ENCODE measurements around the gene LCORL.
"Not testable (repeated sequence)": the region's sequence is repeated elsewhere in the genome, so short reads cannot be mapped to it uniquely, and the experiment has no call there.

The LCORL gene

DNA sequence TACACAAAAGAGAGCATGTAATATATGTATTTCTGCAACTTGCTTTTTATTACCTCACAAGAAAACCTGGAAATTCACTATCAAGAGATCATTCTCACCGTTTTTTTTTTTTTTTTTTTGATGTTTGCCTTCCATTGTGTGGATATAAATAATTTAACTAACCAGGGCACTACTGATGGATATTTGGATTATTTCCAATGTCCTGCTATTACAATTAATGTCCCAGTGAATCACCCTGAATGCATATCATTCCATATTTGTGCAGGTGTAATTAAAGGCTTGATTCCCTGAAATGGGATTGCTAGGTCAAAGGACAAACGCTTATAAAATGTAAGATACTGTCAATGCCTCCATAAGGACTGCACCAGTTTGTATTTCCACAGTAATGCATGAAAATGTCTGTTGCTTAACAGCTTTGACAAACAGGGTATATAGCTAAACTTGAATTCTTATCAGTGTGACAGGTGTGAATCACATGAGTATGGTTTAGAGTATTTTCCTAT lies 123.0 kb downstream of the LCORL start:
- Histone ChIP-seq H3K27me3 (ENCODE audit: insufficient read depth, low read length) (no peaks in the 10 kb centered on the region), H3K4me1 (ENCODE audit: insufficient read depth, low read length) (no peaks in the 10 kb centered on the region), H3K9me3 (ENCODE audit: low read length) (no peaks in the 10 kb centered on the region), H3K4me3 (ENCODE audit: low read length) (no peak overlapping the region), H2AFZ (ENCODE audit: low read depth, low read length) (no peak overlapping the region), H3K36me3 (ENCODE audit: insufficient read depth, low read length) (peaks cover 10% of the 10 kb centered on the region)

GRCh38 chr4:17895481-17895880 lies 126.1 kb downstream of the LCORL start:
- Histone ChIP-seq H3K4me3 (ENCODE audit: low read length) (no peak overlapping the region), H2AFZ (ENCODE audit: low read depth, low read length) (no peak overlapping the region), H3K9me3 (ENCODE audit: low read length) (no peaks in the 10 kb centered on the region), H3K27me3 (ENCODE audit: insufficient read depth, low read length) (no peaks in the 10 kb centered on the region), H3K36me3 (ENCODE audit: insufficient read depth, low read length) (peaks cover 10% of the 10 kb centered on the region), H3K4me1 (ENCODE audit: insufficient read depth, low read length) (no peaks in the 10 kb centered on the region)

- Histone ChIP-seq H2AFZ (ENCODE audit: low read depth, low read length) (no peak overlapping the region), H3K36me3 (ENCODE audit: insufficient read depth, low read length) (peaks cover 10% of the 10 kb centered on the region), H3K4me3 (ENCODE audit: low read length) (no peak overlapping the region), H3K9me3 (ENCODE audit: low read length) (no peaks in the 10 kb centered on the region), H3K27me3 (ENCODE audit: insufficient read depth, low read length) (no peaks in the 10 kb centered on the region), H3K4me1 (ENCODE audit: insufficient read depth, low read length) (peaks cover 2% of the 10 kb centered on the region)
Observed at GRCh38 chr4:17894421-17894820, 127.1 kb downstream of the LCORL start.

DNA sequence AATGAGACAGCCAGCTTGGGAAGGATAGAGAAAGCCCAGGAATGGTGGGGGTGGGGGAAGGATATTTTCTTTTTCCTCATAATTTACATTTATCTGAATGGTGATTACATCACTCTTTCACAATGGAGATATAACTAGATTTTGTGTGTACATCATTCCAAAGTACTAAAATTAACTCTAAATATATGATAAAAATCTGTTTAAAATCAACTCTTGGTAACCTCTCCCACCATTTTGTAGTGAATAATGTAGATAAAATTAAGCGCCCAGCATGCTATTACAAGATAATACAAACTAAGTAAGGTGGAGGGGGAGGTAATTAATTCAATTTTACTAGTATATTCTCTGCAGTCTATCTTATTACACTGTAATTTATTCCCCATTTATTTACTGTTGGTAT lies 131.9 kb downstream of the LCORL start:
- Histone ChIP-seq H3K27me3 (ENCODE audit: insufficient read depth, low read length) (no peaks in the 10 kb centered on the region), H2AFZ (ENCODE audit: low read depth, low read length) (no peak overlapping the region), H3K4me1 (ENCODE audit: insufficient read depth, low read length) (peaks cover 3% of the 10 kb centered on the region), H3K36me3 (ENCODE audit: insufficient read depth, low read length) (peaks cover 8% of the 10 kb centered on the region), H3K9me3 (ENCODE audit: low read length) (no peaks in the 10 kb centered on the region), H3K4me3 (ENCODE audit: low read length) (no peak overlapping the region)

GRCh38 chr4:17884511-17884910 lies 137.0 kb downstream of the LCORL start:
- Histone ChIP-seq H3K27me3 (ENCODE audit: insufficient read depth, low read length) (no peaks in the 10 kb centered on the region), H3K4me3 (ENCODE audit: low read length) (no peak overlapping the region), H3K9me3 (ENCODE audit: low read length) (no peaks in the 10 kb centered on the region), H2AFZ (ENCODE audit: low read depth, low read length) (no peak overlapping the region), H3K36me3 (ENCODE audit: insufficient read depth, low read length) (peaks cover 17% of the 10 kb centered on the region), H3K4me1 (ENCODE audit: insufficient read depth, low read length) (peaks cover 2% of the 10 kb centered on the region)

GRCh38 chr4:17884063-17884462 lies 137.5 kb downstream of the LCORL start:
- Histone ChIP-seq H3K4me3 (ENCODE audit: low read length) (no peak overlapping the region), H3K27me3 (ENCODE audit: insufficient read depth, low read length) (no peaks in the 10 kb centered on the region), H3K36me3 (ENCODE audit: insufficient read depth, low read length) (peaks cover 17% of the 10 kb centered on the region), H3K4me1 (ENCODE audit: insufficient read depth, low read length) (no peaks in the 10 kb centered on the region), H2AFZ (ENCODE audit: low read depth, low read length) (no peak overlapping the region), H3K9me3 (ENCODE audit: low read length) (no peaks in the 10 kb centered on the region)

GRCh38 chr4:17877661-17878060 lies 143.9 kb downstream of the LCORL start:
- peaks cover 7% of the 10 kb centered on the region for H3K36me3 ChIP-seq (ENCODE audit: insufficient read depth, low read length)
- H3K4me3 ChIP-seq (ENCODE audit: low read length), result no peak overlapping the region
- H3K9me3 ChIP-seq (ENCODE audit: low read length), result no peaks in the 10 kb centered on the region
- H2AFZ ChIP-seq (ENCODE audit: low read depth, low read length), result no peak overlapping the region
- H3K4me1 ChIP-seq (ENCODE audit: insufficient read depth, low read length), result no peaks in the 10 kb centered on the region
- no peaks in the 10 kb centered on the region for H3K27me3 ChIP-seq (ENCODE audit: insufficient read depth, low read length)

DNA sequence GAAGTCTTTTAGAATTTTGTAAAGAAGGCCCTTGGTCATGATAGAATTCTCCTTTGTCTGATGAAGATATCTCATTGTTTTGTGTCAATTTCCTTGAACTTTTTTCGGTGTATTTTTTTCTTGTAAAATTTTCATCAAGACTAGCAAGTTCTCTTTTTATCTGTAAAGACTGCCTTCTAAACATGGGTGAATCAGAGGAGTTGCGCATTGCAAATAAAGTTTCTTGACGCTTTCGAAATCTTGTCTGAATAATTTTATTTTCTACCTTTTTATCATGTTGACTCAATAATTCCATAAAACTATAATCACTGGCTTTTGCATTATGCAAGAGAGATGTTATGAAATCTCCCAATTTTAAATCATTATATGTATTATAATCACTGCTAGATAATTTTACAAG lies 144.6 kb downstream of the LCORL start:
- Histone ChIP-seq H3K27me3 (ENCODE audit: insufficient read depth, low read length) (no peaks in the 10 kb centered on the region), H3K9me3 (ENCODE audit: low read length) (no peaks in the 10 kb centered on the region), H3K4me3 (ENCODE audit: low read length) (no peak overlapping the region), H3K4me1 (ENCODE audit: insufficient read depth, low read length) (no peaks in the 10 kb centered on the region), H3K36me3 (ENCODE audit: insufficient read depth, low read length) (peaks cover 7% of the 10 kb centered on the region), H2AFZ (ENCODE audit: low read depth, low read length) (no peak overlapping the region)

- no peak overlapping the region for H2AFZ ChIP-seq (ENCODE audit: low read depth, low read length)
- H3K27me3 ChIP-seq (ENCODE audit: insufficient read depth, low read length), result no peaks in the 10 kb centered on the region
- H3K4me1 ChIP-seq (ENCODE audit: insufficient read depth, low read length), result no peaks in the 10 kb centered on the region
- no peaks in the 10 kb centered on the region for H3K9me3 ChIP-seq (ENCODE audit: low read length)
- H3K36me3 ChIP-seq (ENCODE audit: insufficient read depth, low read length), result peaks cover 9% of the 10 kb centered on the region
- no peak overlapping the region for H3K4me3 ChIP-seq (ENCODE audit: low read length)
Observed at GRCh38 chr4:17875402-17876070, 146.0 kb downstream of the LCORL start.

GRCh38 chr4:17869327-17869726 lies 152.2 kb downstream of the LCORL start:
- no peaks in the 10 kb centered on the region for H3K27me3 ChIP-seq (ENCODE audit: insufficient read depth, low read length)
- H3K36me3 ChIP-seq (ENCODE audit: insufficient read depth, low read length), result peaks cover 2% of the 10 kb centered on the region
- no peak overlapping the region for H2AFZ ChIP-seq (ENCODE audit: low read depth, low read length)
- H3K9me3 ChIP-seq (ENCODE audit: low read length), result no peaks in the 10 kb centered on the region
- H3K4me3 ChIP-seq (ENCODE audit: low read length), result no peak overlapping the region
- peaks cover 9% of the 10 kb centered on the region for H3K4me1 ChIP-seq (ENCODE audit: insufficient read depth, low read length)

GRCh38 chr4:17867276-17867675 lies 154.3 kb downstream of the LCORL start:
- H3K27me3 ChIP-seq (ENCODE audit: insufficient read depth, low read length), result no peaks in the 10 kb centered on the region
- peaks cover 9% of the 10 kb centered on the region for H3K4me1 ChIP-seq (ENCODE audit: insufficient read depth, low read length)
- peaks cover 2% of the 10 kb centered on the region for H3K36me3 ChIP-seq (ENCODE audit: insufficient read depth, low read length)
- peaks cover 2% of the 10 kb centered on the region for H3K9me3 ChIP-seq (ENCODE audit: low read length)
- no peak overlapping the region for H2AFZ ChIP-seq (ENCODE audit: low read depth, low read length)
- H3K4me3 ChIP-seq (ENCODE audit: low read length), result no peak overlapping the region

DNA sequence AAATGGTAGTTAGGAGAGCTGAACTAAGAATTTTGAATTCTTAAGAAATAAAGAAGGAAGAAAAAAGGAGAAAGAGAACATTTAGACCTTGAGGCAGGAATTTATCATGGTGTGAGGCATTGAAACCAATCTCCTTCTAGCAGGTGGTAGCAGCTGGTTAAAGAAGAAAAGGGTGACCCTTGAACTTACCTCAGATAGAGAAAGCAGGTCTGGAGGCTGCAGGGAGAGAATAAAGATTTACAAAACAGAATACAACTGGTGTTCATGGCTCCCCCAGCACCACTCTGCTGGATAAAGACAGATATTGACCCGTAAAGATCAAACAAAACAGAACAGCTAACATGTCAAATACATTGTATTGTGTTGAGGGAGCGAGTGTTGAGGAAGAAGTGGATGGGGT lies 154.7 kb downstream of the LCORL start:
- peaks cover 2% of the 10 kb centered on the region for H3K36me3 ChIP-seq (ENCODE audit: insufficient read depth, low read length)
- peaks cover 2% of the 10 kb centered on the region for H3K9me3 ChIP-seq (ENCODE audit: low read length)
- peaks cover 9% of the 10 kb centered on the region for H3K4me1 ChIP-seq (ENCODE audit: insufficient read depth, low read length)
- H3K27me3 ChIP-seq (ENCODE audit: insufficient read depth, low read length), result no peaks in the 10 kb centered on the region
- no peak overlapping the region for H3K4me3 ChIP-seq (ENCODE audit: low read length)
- H2AFZ ChIP-seq (ENCODE audit: low read depth, low read length), result no peak overlapping the region

GRCh38 chr4:17865866-17866363 lies 155.6 kb downstream of the LCORL start:
- peaks cover 9% of the 10 kb centered on the region for H3K4me1 ChIP-seq (ENCODE audit: insufficient read depth, low read length)
- H3K9me3 ChIP-seq (ENCODE audit: low read length), result peaks cover 4% of the 10 kb centered on the region
- no peak overlapping the region for H2AFZ ChIP-seq (ENCODE audit: low read depth, low read length)
- peaks cover 2% of the 10 kb centered on the region for H3K36me3 ChIP-seq (ENCODE audit: insufficient read depth, low read length)
- no peaks in the 10 kb centered on the region for H3K27me3 ChIP-seq (ENCODE audit: insufficient read depth, low read length)
- H3K4me3 ChIP-seq (ENCODE audit: low read length), result no peak overlapping the region

DNA sequence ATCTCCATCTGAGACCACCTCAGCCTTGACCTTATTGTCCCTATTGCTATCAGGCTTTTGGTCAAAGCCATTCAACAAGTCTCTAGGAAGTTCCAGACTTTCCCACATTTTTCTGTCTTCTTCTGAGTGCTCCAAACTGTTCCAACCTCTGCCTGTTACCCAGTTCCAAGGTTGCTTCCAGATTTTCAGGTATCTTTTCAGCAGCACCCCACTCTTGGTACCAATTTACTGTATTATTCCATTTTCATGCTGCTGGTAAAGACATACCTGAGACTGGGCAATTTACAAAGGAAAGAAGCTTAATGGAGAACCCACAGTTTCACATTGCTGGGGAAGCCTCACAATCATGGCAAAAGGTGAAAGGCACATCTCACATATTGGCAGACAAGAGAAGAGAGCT lies 159.6 kb downstream of the LCORL start:
- H3K36me3 ChIP-seq (ENCODE audit: insufficient read depth, low read length); H3K27me3 ChIP-seq (ENCODE audit: insufficient read depth, low read length); H3K4me1 ChIP-seq (ENCODE audit: insufficient read depth, low read length); H3K4me3 ChIP-seq (ENCODE audit: low read length); H3K9me3 ChIP-seq (ENCODE audit: low read length); H2AFZ ChIP-seq (ENCODE audit: low read depth, low read length): not testable (repeated sequence)

Data from neuron (in vitro differentiated cells).